Coronary artery (tissue), 2 donors: Measurements from ENCODE around the gene DAB1.

Source experiments
- DNase-seq: peaks from one replicate; pipeline ENCODE4 v3.0.0-alpha.2; 2017; ENCODE audit warnings: low spot score
- H3K27ac ChIP-seq, 2 donors: fragments of 200-600 bp; sonication (generic); one replicate each; pipeline ENCODE4 v1.5.1; 2016 to 2019
- H3K4me3 ChIP-seq: fragments of 200-600 bp; sonication (generic); 2 replicates; pipeline ENCODE4 v1.5.1; 2016; ENCODE audit warnings: mild to moderate bottlenecking, moderate library complexity
- CTCF ChIP-seq: fragments of 200-600 bp; sonication (generic); IDR thresholded peaks from one replicate; pipeline ENCODE4 v1.5.1; 2019; ENCODE audit warnings: antibody characterized with exemption

The DAB1 gene

GRCh38 chr1:57423656-57424211 is at the start of gene DAB1:
Gene DAB1, minus strand, starts transcription at chr1:57424060. Its CDS starts 133,030 bp downstream, at chr1:57291030.
- DNase-seq: no peak
- Histone ChIP-seq H3K4me3 (peak within 1 kb of the TSS; percentile 67), H3K27ac (peak within 1 kb of the TSS in 1 of 2 donors; percentile 58)
- TF ChIP-seq CTCF: no peak

GRCh38 chr1:57473448-57473847 is 49.6 kb upstream of the DAB1 start:
- no peak for DNase-seq
- Histone ChIP-seq H3K27ac (no peak overlapping the region), H3K4me3 (no peak overlapping the region)
- no peak for TF ChIP-seq CTCF

- no peak overlapping the region for H3K27ac ChIP-seq
- no peak overlapping the region for H3K4me3 ChIP-seq
- no peak for DNase-seq
- no peak for TF ChIP-seq CTCF
Measured at GRCh38 chr1:57471995-57472394, 48.1 kb upstream of the DAB1 start.

GRCh38 chr1:57470036-57470435 is 46.2 kb upstream of the DAB1 start:
- Histone ChIP-seq H3K27ac (no peak overlapping the region), H3K4me3 (no peak overlapping the region)
- no peak for TF ChIP-seq CTCF
- DNase-seq: no peak

GRCh38 chr1:57468641-57469523 is 45.0 kb upstream of the DAB1 start:
- no peak overlapping the region for H3K27ac ChIP-seq
- DNase-seq: no peak
- no peak overlapping the region for H3K4me3 ChIP-seq
- no peak for TF ChIP-seq CTCF

- DNase-seq: no peak
- Histone ChIP-seq H3K27ac (no peak overlapping the region), H3K4me3 (no peak overlapping the region)
- TF ChIP-seq CTCF: no peak
Measured at GRCh38 chr1:57467830-57468229, 44.0 kb upstream of the DAB1 start.

- H3K27ac ChIP-seq: no peak overlapping the region
- no peak overlapping the region for H3K4me3 ChIP-seq
- TF ChIP-seq CTCF: no peak
- DNase-seq: no peak
Measured at GRCh38 chr1:57464756-57465155, 40.9 kb upstream of the DAB1 start.
